G401.6 (cell line): ENCODE data around the gene KRT26.
A peak's percentile ranks its signal among the peaks of the same experiment; 100 is the strongest.

Source experiments
- FAIRE-seq: peaks from 2 replicates; lab custom pipeline; 2012; peaks lifted over from hg19 to GRCh38; lab: Jason Lieb, UNC

Gene KRT26

DNA sequence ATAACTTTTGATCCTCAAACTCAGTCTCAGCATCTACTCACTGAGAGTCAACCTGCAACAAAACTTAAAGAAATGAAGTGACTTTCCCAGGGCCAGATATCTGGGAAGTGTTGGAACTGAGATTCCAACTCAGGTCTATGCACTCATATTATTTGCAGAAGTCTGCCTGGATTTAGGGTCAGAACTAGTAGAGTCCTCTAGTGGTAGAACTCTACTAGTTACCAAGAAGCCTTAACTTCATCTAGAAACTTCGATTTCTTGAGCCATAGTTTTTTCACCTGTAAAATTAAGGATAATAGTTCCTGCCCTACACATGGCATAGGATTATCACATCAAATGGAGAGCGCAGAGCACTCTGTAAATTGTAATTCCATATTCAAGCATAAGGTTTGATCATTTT is 45.1 kb downstream of the KRT26 start:
- FAIRE-seq: peak; percentile 30

DNA sequence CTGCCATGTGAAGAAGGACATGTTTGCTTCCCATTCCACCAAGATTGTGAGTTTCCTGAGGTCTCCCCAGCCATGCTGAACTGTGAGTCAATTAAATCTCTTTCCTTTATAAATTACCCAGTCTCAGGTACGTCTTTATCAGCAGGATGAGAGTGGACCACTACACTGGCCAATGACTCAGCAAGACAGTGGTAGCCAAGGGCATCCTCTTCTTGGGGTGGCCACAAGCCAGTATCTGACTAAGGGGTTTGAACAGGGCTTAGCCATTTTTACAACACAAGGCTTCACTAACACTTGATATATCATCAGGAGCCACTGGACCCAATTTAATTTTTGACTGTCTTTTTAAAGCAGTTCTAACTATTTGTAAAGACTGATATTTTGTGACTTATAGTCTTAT is 47.3 kb downstream of the KRT26 start:
- no peak for FAIRE-seq

DNA sequence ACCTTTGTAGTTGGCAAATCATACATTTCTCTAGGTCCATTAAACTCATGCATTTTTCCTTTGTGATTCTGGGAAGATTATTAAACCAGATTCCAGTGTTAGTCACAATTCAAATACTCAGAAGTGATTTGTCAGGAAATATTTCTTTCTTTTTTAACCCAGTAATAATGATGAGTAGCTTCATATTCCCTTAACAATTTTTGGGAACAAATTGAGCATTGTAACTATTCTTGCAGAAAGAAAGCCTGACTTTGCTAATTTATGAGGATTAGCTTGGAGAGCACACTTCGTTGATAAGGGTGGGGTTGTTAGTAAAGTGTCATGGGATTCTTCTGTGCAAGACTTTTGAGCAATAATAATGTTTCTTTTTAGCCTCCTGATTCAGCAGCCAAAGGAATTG is 49.8 kb downstream of the KRT26 start:
- FAIRE-seq: no peak

- no peak for FAIRE-seq
Observed at GRCh38 chr17:40720899-40721298, 51.1 kb downstream of the KRT26 start.

- no peak for FAIRE-seq
Observed at GRCh38 chr17:40718930-40719329, 53.1 kb downstream of the KRT26 start.

DNA sequence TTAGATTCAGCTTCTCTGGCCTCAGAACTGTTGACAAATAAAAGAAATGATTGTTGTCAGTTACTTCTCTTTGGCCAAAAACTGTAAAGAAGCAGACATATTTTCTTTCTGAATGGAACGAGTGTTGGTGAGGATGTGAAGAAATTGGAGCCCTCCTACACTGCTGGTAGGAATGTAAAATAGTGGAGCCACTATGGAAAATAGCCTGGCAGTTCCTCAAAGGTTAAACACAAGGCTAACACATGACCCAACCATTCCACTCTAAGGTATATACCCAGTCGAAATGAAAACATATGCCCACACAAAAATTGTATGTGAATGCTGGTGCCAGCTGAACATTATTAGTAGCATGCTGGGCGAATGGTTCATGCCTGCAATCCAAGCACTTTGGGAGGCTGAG is 54.2 kb downstream of the KRT26 start:
- FAIRE-seq: no peak
